SH-SY5Y (cell line): ENCODE results near the gene SEC31B.

Source experiments
- GATA2 ChIP-seq: IDR thresholded peaks from 2 replicates; pipeline ENCODE4 v1.6.1; 2011; ENCODE audit warnings: mild to moderate bottlenecking, low read depth, low read length
- GATA3 ChIP-seq: IDR thresholded peaks from 2 replicates; pipeline ENCODE4 v1.6.1; 2011; ENCODE audit warnings: low read depth, mild to moderate bottlenecking, low read length, moderate library complexity

DNA sequence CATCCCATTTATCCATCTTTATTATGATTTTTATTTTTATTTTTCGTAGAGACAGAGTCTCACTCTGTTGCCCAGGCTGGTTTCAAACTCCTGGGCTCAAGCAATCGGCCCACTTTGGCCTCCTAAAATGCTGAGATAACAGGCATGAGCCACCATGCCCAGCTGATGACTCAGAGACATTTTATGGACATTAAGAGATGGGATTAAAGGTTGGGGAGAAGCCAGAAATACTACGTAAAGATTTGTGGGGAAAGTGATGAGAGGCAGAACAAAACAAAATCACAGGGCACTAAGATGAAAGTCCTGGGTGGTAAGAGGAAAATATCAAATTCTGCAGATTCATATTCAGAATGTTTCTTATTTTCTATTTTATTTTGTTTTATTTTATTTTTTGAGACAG lies 49.3 kb downstream of the SEC31B start:
- TF ChIP-seq GATA2, result no peak
- TF ChIP-seq GATA3, result no peak
